Muscle layer of duodenum (tissue), 2 donors: ENCODE results near the gene ARMH3.

Experiments used
- H3K27ac ChIP-seq: one replicate; pipeline ENCODE4 v1.7.0; 2013; ENCODE audit warnings: mild to moderate bottlenecking, low read length
- H3K27me3 ChIP-seq: one replicate; pipeline ENCODE4 v1.7.0; 2013; ENCODE audit warnings: low read depth, mild to moderate bottlenecking, control low read depth, low read length
- H3K36me3 ChIP-seq, 2 donors: one replicate each; pipeline ENCODE4 v1.7.0; 2013; ENCODE audit warnings: low read length in 2 of 2, control low read depth in 1 of 2, mild to moderate bottlenecking in 1 of 2; ENCODE audit not compliant: insufficient read depth in 2 of 2, control insufficient read depth in 1 of 2
- H3K4me1 ChIP-seq, 2 donors: one replicate each; pipeline ENCODE4 v1.7.0; 2013; ENCODE audit warnings: low read length in 2 of 2, mild to moderate bottlenecking in 2 of 2, control low read depth in 1 of 2, moderate library complexity in 1 of 2; ENCODE audit not compliant: insufficient read depth in 2 of 2, control insufficient read depth in 1 of 2
- H3K4me3 ChIP-seq, 2 donors: one replicate each; pipeline ENCODE4 v1.7.0; 2013; ENCODE audit warnings: low read length in 2 of 2, low read depth in 1 of 2, mild to moderate bottlenecking in 1 of 2
- H3K9me3 ChIP-seq, 2 donors: one replicate each; pipeline ENCODE4 v1.7.0; 2013; ENCODE audit warnings: low read length in 2 of 2, control low read depth in 1 of 2, mild to moderate bottlenecking in 1 of 2; ENCODE audit not compliant: control insufficient read depth in 1 of 2
- donor health status: healthy.

Gene ARMH3

GRCh38 chr10:101878869-101879268 is 177.1 kb downstream of the ARMH3 start:
- H3K4me3 ChIP-seq = no peak overlapping the region
- no peaks in the 10 kb centered on the region for H3K27me3 ChIP-seq
- no peaks in the 10 kb centered on the region for H3K9me3 ChIP-seq
- H3K36me3 ChIP-seq = peaks cover 0 to 6% of the 10 kb centered on the region in 2 donors
- H3K4me1 ChIP-seq = peaks cover 0 to 3% of the 10 kb centered on the region in 2 donors
- no peak overlapping the region for H3K27ac ChIP-seq

- H3K27ac ChIP-seq = no peak overlapping the region
- H3K36me3 ChIP-seq = peaks cover 3 to 10% of the 10 kb centered on the region in 2 donors
- no peak overlapping the region for H3K4me3 ChIP-seq
- no peaks in the 10 kb centered on the region for H3K27me3 ChIP-seq
- peaks cover 0 to 3% of the 10 kb centered on the region in 2 donors for H3K4me1 ChIP-seq
- no peaks in the 10 kb centered on the region for H3K9me3 ChIP-seq
Observed at GRCh38 chr10:101875068-101875688, 180.8 kb downstream of the ARMH3 start.

- Histone ChIP-seq H3K36me3 (peaks cover 3 to 10% of the 10 kb centered on the region in 2 donors), H3K4me3 (no peak overlapping the region), H3K4me1 (no peaks in the 10 kb centered on the region), H3K27ac (no peak overlapping the region), H3K9me3 (no peaks in the 10 kb centered on the region), H3K27me3 (no peaks in the 10 kb centered on the region)
Observed at GRCh38 chr10:101874252-101874651, 181.7 kb downstream of the ARMH3 start.

- H3K9me3 ChIP-seq = peaks cover 0 to 2% of the 10 kb centered on the region in 2 donors
- no peak overlapping the region for H3K27ac ChIP-seq
- no peaks in the 10 kb centered on the region for H3K27me3 ChIP-seq
- peaks cover 3% of the 10 kb centered on the region in 2 donors for H3K36me3 ChIP-seq
- H3K4me1 ChIP-seq = no peaks in the 10 kb centered on the region
- H3K4me3 ChIP-seq = no peak overlapping the region
Observed at GRCh38 chr10:101867931-101868330, 188.0 kb downstream of the ARMH3 start.

- H3K9me3 ChIP-seq = peaks cover 5 to 8% of the 10 kb centered on the region in 2 donors
- no peaks in the 10 kb centered on the region for H3K4me1 ChIP-seq
- H3K27ac ChIP-seq = no peak overlapping the region
- H3K36me3 ChIP-seq = peaks cover 0 to 2% of the 10 kb centered on the region in 2 donors
- no peak overlapping the region for H3K4me3 ChIP-seq
- H3K27me3 ChIP-seq = no peaks in the 10 kb centered on the region
Observed at GRCh38 chr10:101859530-101859929, 196.4 kb downstream of the ARMH3 start.

GRCh38 chr10:101858723-101859500 is 197.1 kb downstream of the ARMH3 start:
- Histone ChIP-seq H3K27ac (no peak overlapping the region), H3K4me3 (no peak overlapping the region), H3K27me3 (no peaks in the 10 kb centered on the region), H3K9me3 (peaks cover 5 to 8% of the 10 kb centered on the region in 2 donors), H3K4me1 (no peaks in the 10 kb centered on the region), H3K36me3 (peaks cover 0 to 2% of the 10 kb centered on the region in 2 donors)

- H3K4me1 ChIP-seq = no peaks in the 10 kb centered on the region
- H3K4me3 ChIP-seq = no peak overlapping the region
- H3K27me3 ChIP-seq = no peaks in the 10 kb centered on the region
- H3K27ac ChIP-seq = no peak overlapping the region
- peaks cover 0 to 2% of the 10 kb centered on the region in 2 donors for H3K36me3 ChIP-seq
- peaks cover 5 to 8% of the 10 kb centered on the region in 2 donors for H3K9me3 ChIP-seq
Observed at GRCh38 chr10:101857802-101858476, 198.0 kb downstream of the ARMH3 start.

- no peaks in the 10 kb centered on the region for H3K27me3 ChIP-seq
- H3K36me3 ChIP-seq = no peaks in the 10 kb centered on the region
- no peak overlapping the region for H3K27ac ChIP-seq
Observed at GRCh38 chr10:101856626-101857025, 199.3 kb downstream of the ARMH3 start.

GRCh38 chr10:101851411-101852116 is 204.4 kb downstream of the ARMH3 start:
- H3K27ac ChIP-seq = no peak overlapping the region

More at GRCh38 chr10:101856626-101857025, 199.3 kb downstream of the ARMH3 start:
- Histone ChIP-seq H3K4me1 (peaks cover 0 to 3% of the 10 kb centered on the region in 2 donors), H3K9me3 (peaks cover 5 to 8% of the 10 kb centered on the region in 2 donors), H3K4me3 (no peak overlapping the region)

GRCh38 chr10:101850749-101851148 is 205.2 kb downstream of the ARMH3 start:
- Histone ChIP-seq H3K27me3 (no peaks in the 10 kb centered on the region), H3K27ac (no peak overlapping the region), H3K4me3 (no peak overlapping the region), H3K36me3 (peaks cover 5 to 23% of the 10 kb centered on the region in 2 donors), H3K4me1 (peaks cover 0 to 5% of the 10 kb centered on the region in 2 donors), H3K9me3 (no peaks in the 10 kb centered on the region)

More at GRCh38 chr10:101851411-101852116, 204.4 kb downstream of the ARMH3 start:
- H3K4me3 ChIP-seq = no peak overlapping the region
- peaks cover 0 to 5% of the 10 kb centered on the region in 2 donors for H3K4me1 ChIP-seq
- H3K9me3 ChIP-seq = no peaks in the 10 kb centered on the region
- H3K27me3 ChIP-seq = no peaks in the 10 kb centered on the region
- peaks cover 5 to 23% of the 10 kb centered on the region in 2 donors for H3K36me3 ChIP-seq
